ENCODE results near the gene CIAPIN1. TPM values are rescaled to one million over a fixed set of nuclear protein-coding genes. Genes with fewer than 3 reads are reported as not detected.

The CIAPIN1 gene
- total and polyA plus RNA-seq, 2 experiments from 2014 or later, result 65.5 to 156 TPM

DNA sequence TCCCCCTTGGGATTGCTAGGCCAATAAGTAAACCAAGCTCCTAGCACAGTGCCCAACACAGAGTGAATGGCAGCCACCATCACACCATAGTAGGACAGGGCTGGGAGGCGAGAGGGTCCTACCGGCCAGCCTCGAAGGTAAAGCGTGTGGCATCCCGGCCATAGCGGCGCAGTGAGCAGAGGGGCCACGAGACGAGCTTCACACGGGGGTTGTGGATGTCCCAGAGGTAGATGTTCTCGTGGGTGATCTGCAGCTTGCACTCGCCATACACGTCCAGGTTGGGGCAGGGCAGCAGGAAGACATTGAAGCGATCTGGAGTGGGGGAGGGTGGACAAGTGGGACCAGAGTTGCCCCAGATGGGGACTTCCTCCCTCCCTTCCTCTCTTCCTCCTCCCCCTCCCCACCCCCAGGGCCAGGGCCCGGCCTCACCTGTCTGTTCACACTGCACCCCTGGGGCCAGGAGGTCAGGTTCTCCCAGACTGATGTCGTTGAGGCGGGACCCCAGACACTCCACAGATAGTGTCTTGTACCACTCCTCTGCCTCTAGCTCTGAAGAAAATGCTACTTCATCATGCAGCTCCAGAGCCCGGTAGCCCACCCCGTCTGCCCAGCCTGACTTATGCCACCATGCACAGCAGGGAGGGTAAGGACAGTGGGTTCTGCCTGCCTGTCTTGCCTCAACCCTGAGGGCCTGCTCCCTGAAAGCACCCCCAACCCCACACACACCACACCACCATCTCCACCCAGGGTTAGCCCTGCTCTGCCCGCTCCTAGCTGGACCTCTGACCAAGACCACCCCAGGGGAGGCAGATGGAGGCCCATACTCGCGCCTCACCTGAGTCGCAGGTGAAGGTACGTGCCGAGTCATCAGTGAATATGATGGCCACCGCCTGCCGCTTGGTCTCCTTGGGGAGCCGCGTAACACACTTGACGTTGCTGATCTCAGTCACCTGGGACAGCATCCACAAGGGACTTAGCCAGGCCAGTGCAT lies 27.8 kb upstream of the CIAPIN1 start:
- Histone ChIP-seq H3K4me1 (ENCODE audit: low read depth) (peaks cover 61% of the 10 kb centered on the region), H3K27ac (peak overlapping the region; percentile 95), H3K36me3 (peaks cover 80% of the 10 kb centered on the region), H3K27me3 (no peaks in the 10 kb centered on the region), H3K4me3 (no peak overlapping the region), H3K9me3 (ENCODE audit: low read depth) (no peaks in the 10 kb centered on the region)
- DNase-seq (ENCODE audit: low read depth in 1 of 2, low spot score in 1 of 2), result no peak
- TF ChIP-seq, protein P1, sequence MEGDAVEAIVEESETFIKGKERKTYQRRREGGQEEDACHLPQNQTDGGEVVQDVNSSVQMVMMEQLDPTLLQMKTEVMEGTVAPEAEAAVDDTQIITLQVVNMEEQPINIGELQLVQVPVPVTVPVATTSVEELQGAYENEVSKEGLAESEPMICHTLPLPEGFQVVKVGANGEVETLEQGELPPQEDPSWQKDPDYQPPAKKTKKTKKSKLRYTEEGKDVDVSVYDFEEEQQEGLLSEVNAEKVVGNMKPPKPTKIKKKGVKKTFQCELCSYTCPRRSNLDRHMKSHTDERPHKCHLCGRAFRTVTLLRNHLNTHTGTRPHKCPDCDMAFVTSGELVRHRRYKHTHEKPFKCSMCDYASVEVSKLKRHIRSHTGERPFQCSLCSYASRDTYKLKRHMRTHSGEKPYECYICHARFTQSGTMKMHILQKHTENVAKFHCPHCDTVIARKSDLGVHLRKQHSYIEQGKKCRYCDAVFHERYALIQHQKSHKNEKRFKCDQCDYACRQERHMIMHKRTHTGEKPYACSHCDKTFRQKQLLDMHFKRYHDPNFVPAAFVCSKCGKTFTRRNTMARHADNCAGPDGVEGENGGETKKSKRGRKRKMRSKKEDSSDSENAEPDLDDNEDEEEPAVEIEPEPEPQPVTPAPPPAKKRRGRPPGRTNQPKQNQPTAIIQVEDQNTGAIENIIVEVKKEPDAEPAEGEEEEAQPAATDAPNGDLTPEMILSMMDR (IDR thresholded peaks at IDR 0.05; ENCODE audit: low read depth, low read length), result no peak

DNA sequence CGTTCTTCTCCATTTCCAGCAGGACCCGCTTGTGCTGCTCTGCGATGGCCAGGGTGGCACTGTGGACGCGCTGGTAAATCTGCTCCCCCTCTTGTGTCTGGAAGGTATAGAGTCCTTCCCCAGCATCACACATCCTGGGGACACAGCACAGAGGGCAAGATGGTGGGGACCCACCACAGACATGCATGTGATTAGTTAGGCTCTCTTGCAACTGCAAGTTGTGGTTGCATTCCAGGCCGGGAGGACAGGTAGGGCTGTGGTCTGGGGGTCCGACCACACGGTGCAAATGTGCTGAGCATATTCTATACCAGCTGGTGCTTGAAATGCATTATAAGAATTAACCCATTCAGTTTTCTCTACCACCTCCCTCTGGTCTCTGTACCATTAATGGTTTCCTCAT lies 26.7 kb upstream of the CIAPIN1 start:
- Histone ChIP-seq H3K27ac (peak overlapping the region; percentile 95), H3K9me3 (ENCODE audit: low read depth) (no peaks in the 10 kb centered on the region), H3K27me3 (no peaks in the 10 kb centered on the region), H3K36me3 (peaks cover 82% of the 10 kb centered on the region), H3K4me1 (ENCODE audit: low read depth) (peaks cover 50% of the 10 kb centered on the region), H3K4me3 (no peak overlapping the region)
- no peak for DNase-seq (ENCODE audit: low read depth in 1 of 2, low spot score in 1 of 2)
- TF ChIP-seq, protein P1 (IDR thresholded peaks at IDR 0.05; ENCODE audit: low read depth, low read length), result no peak

DNA sequence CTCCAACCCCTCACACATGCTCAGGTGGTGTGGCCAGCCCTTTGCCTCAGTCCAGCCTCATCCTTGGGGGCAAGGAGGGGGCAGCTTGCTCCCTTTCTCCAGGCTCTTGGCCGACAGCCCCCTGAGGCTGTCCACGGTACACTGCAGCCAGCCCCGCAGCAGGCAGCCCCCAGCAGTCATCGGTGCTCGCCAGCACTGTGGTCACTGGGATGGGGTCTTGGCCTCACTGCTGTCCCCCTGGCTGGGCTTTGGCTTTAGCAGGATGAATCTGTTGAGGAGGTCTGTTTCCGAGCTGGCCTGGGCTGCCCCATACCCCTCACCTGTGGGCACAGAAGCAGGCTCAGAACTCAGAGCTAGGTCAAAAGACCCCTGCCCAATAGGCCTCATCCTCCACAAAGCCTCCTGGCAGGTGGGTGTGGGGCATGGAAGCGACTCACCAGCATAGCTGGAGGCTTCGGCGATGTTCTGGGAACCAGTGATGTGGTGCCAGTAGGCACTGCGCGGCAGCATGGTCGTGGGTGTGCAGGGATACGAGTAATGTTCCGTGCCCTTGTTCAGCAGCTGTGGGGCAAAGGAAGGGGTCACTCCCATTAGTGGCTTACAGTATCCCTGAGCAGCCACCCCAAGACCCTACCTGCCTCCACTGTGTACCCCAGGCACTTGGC lies 26.1 kb upstream of the CIAPIN1 start:
- H3K4me3 ChIP-seq, result no peak overlapping the region
- peaks cover 80% of the 10 kb centered on the region for H3K36me3 ChIP-seq
- H3K27me3 ChIP-seq, result no peaks in the 10 kb centered on the region
- peak overlapping the region; percentile 95 for H3K27ac ChIP-seq
- no peak for DNase-seq (ENCODE audit: low read depth in 1 of 2, low spot score in 1 of 2)
- TF ChIP-seq, protein P1 (IDR thresholded peaks at IDR 0.05; ENCODE audit: low read depth, low read length), result no peak
- peaks cover 44% of the 10 kb centered on the region for H3K4me1 ChIP-seq (ENCODE audit: low read depth)
- no peaks in the 10 kb centered on the region for H3K9me3 ChIP-seq (ENCODE audit: low read depth)

DNA sequence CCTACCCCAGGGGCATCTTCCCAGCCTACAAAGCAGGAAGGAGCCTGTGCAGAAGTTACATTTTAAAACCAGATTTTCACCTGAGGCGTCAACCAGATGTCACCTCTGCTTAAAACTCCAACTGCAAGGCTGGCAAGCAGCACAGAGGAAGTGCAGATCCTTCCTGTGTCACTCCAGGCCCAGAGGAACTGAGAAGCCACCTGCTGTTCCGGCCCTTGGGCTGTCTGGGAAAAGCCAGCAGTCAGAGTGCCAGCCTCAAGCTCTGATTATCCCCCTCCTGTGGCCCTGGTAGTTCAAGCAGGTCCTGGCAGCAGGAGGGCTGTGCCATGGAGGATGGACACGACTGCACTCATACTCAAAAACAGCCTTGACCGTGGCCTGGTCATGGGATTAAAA lies 25.5 kb upstream of the CIAPIN1 start:
- DNase-seq (ENCODE audit: low read depth in 1 of 2, low spot score in 1 of 2), result peak in 1 of 2 donors; percentile 6
- H3K4me3 ChIP-seq, result no peak overlapping the region

More for the DNA sequence above, 25.5 kb upstream of the CIAPIN1 start:
- TF ChIP-seq, protein P1 (IDR thresholded peaks at IDR 0.05; ENCODE audit: low read depth, low read length), result no peak
- Histone ChIP-seq H3K36me3 (peaks cover 79% of the 10 kb centered on the region), H3K4me1 (ENCODE audit: low read depth) (peaks cover 38% of the 10 kb centered on the region), H3K27ac (peak overlapping the region; percentile 95), H3K27me3 (no peaks in the 10 kb centered on the region), H3K9me3 (ENCODE audit: low read depth) (no peaks in the 10 kb centered on the region)
